PC-3 (cell line): ENCODE measurements around the gene MTIF3. TPM values are rescaled to one million over a fixed set of nuclear protein-coding genes. Genes with fewer than 3 reads are reported as not detected.

Experiments used
- ATAC-seq: fragments of 200-7000 bp; cut with Tn5 transposase; 2 replicates; pipeline ENCODE4 v1.9.1; 2020; ENCODE audit warnings: mild to moderate bottlenecking, moderate library complexity
- BruUV-seq: library from RNA; stranded (reverse); fragments of 400-500 nt; replicated peaks from 2 replicates; lab custom pipeline; 2021; lab: Mats Ljungman, UMichigan
- CTCF ChIA-PET: fragments of 300-600 bp; sonication (Branson Sonifier 250); formaldehyde crosslinking; loops from one replicate; lab custom pipeline; 2022; ENCODE audit warnings: antibody characterized with exemption; lab: Charles Lee
- POLR2A ChIA-PET: fragments of 300-600 bp; sonication (Branson Sonifier 250); formaldehyde crosslinking; loops from one replicate; lab custom pipeline; 2022; ENCODE audit warnings: antibody characterized with exemption; ENCODE audit not compliant: unreplicated experiment; lab: Charles Lee
- DNase-seq: peaks from one replicate; pipeline ENCODE4 v3.0.0-alpha.2; 2015
- H2AFZ ChIP-seq: fragments of 300-600 bp; sonication (generic); 2 replicates; pipeline ENCODE4 v1.6.0; 2016; ENCODE audit warnings: antibody characterized with exemption, low read length
- H3F3A ChIP-seq: fragments of 300-600 bp; sonication (generic); one replicate; pipeline ENCODE4 v1.6.0; 2017; ENCODE audit warnings: antibody characterized with exemption, low read length, control low read depth, mild to moderate bottlenecking; ENCODE audit not compliant: unreplicated experiment
- H3K27ac ChIP-seq: fragments of 300-600 bp; sonication (generic); 2 replicates; pipeline ENCODE4 v1.5.1; 2016; ENCODE audit warnings: mild to moderate bottlenecking, low read length
- H3K27me3 ChIP-seq: fragments of 300-600 bp; sonication (generic); 2 replicates; pipeline ENCODE4 v1.6.1; 2016; ENCODE audit warnings: low read length, mixed read lengths
- H3K36me3 ChIP-seq: fragments of 300-600 bp; sonication (generic); 2 replicates; pipeline ENCODE4 v1.6.1; 2016; ENCODE audit warnings: low read depth, mixed run types, low read length, mixed read lengths
- H3K4me1 ChIP-seq: fragments of 300-600 bp; sonication (generic); 2 replicates; pipeline ENCODE4 v1.5.1; 2016; ENCODE audit warnings: low read length; ENCODE audit not compliant: insufficient read depth
- H3K4me2 ChIP-seq: fragments of 300-600 bp; sonication (generic); 2 replicates; pipeline ENCODE4 v1.6.0; 2016; ENCODE audit warnings: low read length
- H3K4me3 ChIP-seq: fragments of 300-600 bp; sonication (generic); 2 replicates; pipeline ENCODE4 v1.5.1; 2016; ENCODE audit warnings: mild to moderate bottlenecking, low read length, mixed read lengths
- H3K79me2 ChIP-seq: fragments of 300-600 bp; sonication (generic); 2 replicates; pipeline ENCODE4 v1.6.1; 2017; ENCODE audit warnings: low read length, mixed read lengths
- H3K9ac ChIP-seq: fragments of 300-600 bp; sonication (generic); 2 replicates; pipeline ENCODE4 v1.6.0; 2016; ENCODE audit warnings: mild to moderate bottlenecking, low read length
- H3K9me2 ChIP-seq: fragments of 300-600 bp; sonication (generic); replicated peaks from 2 replicates; pipeline ENCODE4 v1.6.1; 2016; ENCODE audit warnings: mixed run types, low read length, mixed read lengths
- H3K9me3 ChIP-seq: fragments of 300-600 bp; sonication (generic); 2 replicates; pipeline ENCODE4 v1.6.1; 2016; ENCODE audit warnings: low read length, mixed read lengths
- H4K20me1 ChIP-seq: fragments of 300-600 bp; sonication (generic); 2 replicates; pipeline ENCODE4 v1.6.1; 2016; ENCODE audit warnings: low read length, mixed read lengths
- EZH2 ChIP-seq: fragments of 300-600 bp; sonication (generic); IDR thresholded peaks from one replicate; pipeline ENCODE4 v1.6.1; 2017; ENCODE audit warnings: antibody characterized with exemption, mild to moderate bottlenecking, low read length; ENCODE audit not compliant: unreplicated experiment
- EZH2phosphoT487 ChIP-seq: fragments of 300-600 bp; sonication (generic); IDR thresholded peaks from 2 replicates; pipeline ENCODE4 v1.6.1; 2018; ENCODE audit warnings: mild to moderate bottlenecking, antibody characterized with exemption, low read length, borderline replicate concordance
- intact Hi-C: fragments of 100-400 bp; cut with micrococcal nuclease; formaldehyde crosslinking; loops from 2 replicates; pipeline ENCODE4 v1.9.0; 2023
- total RNA-seq: library from RNA; depleted of rRNA; stranded (reverse); fragments of >200 nt; gene quantifications from 2 replicates; pipeline ENCODE4 v1.2.3, GENCODE V29; 2014
- TF ChIP-seq, protein P1 (sequence below): fragments of 300-600 bp; sonication (generic); conservative IDR thresholded peaks from 2 replicates; pipeline ENCODE4 v1.5.1; 2017; ENCODE audit warnings: antibody characterized with exemption, low read depth, mild to moderate bottlenecking, low read length

The MTIF3 gene
- total RNA-seq, 1 experiment from 2014 or later, result 43.9 TPM

DNA sequence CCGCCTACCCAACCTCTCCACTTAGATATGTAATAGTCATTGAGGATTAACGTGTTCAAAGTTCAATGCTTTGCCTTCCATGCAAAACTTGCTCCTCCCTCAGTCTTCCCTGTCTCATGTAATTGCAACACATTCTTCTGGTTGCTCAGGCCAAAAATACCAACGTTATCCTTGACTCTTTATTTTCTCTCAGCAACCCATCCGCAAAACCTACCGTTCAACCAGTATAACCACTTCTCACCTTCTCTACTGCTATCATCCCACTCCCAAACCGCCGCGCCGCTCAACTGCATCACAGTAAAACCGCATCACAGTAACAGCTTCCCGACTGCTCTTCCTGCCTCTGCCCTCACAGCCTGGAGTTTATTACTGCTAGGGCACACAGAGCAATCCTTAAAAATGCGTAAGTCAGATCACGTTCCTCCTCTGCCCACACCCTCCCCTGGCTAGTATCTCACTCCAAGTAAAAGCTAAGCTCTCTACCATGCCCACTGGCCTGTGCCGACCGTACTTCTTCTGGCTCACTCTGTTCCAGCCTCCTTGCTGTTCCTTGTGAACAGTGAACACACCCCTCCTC, 8.2 kb downstream of the MTIF3 start:
- H3K36me3 ChIP-seq, result no peaks in the 10 kb centered on the region
- intact Hi-C loops, result no loop called here
- no peaks in the 10 kb centered on the region for H3F3A ChIP-seq
- no peaks in the 10 kb centered on the region for H3K27me3 ChIP-seq
- ChIA-PET CTCF (no interaction called here), POLR2A (no interaction called here)
- no peak overlapping the region for H2AFZ ChIP-seq
- H4K20me1 ChIP-seq, result no peaks in the 10 kb centered on the region
- ATAC-seq, result no peak
- no peak for DNase-seq
- TF ChIP-seq, protein P1, sequence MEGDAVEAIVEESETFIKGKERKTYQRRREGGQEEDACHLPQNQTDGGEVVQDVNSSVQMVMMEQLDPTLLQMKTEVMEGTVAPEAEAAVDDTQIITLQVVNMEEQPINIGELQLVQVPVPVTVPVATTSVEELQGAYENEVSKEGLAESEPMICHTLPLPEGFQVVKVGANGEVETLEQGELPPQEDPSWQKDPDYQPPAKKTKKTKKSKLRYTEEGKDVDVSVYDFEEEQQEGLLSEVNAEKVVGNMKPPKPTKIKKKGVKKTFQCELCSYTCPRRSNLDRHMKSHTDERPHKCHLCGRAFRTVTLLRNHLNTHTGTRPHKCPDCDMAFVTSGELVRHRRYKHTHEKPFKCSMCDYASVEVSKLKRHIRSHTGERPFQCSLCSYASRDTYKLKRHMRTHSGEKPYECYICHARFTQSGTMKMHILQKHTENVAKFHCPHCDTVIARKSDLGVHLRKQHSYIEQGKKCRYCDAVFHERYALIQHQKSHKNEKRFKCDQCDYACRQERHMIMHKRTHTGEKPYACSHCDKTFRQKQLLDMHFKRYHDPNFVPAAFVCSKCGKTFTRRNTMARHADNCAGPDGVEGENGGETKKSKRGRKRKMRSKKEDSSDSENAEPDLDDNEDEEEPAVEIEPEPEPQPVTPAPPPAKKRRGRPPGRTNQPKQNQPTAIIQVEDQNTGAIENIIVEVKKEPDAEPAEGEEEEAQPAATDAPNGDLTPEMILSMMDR, result no peak
- no peak for TF ChIP-seq EZH2
- no peak for TF ChIP-seq EZH2phosphoT487
- no peaks in the 10 kb centered on the region for H3K9me2 ChIP-seq
- H3K9me3 ChIP-seq, result no peaks in the 10 kb centered on the region
- H3K4me1 ChIP-seq, result no peaks in the 10 kb centered on the region
- H3K79me2 ChIP-seq, result peaks cover 23% of the 10 kb centered on the region
- H3K27ac ChIP-seq, result no peak overlapping the region
- H3K4me3 ChIP-seq, result no peak overlapping the region
- no peak overlapping the region for H3K9ac ChIP-seq
- BruUV-seq, result no TSS peak
- no peak overlapping the region for H3K4me2 ChIP-seq

DNA sequence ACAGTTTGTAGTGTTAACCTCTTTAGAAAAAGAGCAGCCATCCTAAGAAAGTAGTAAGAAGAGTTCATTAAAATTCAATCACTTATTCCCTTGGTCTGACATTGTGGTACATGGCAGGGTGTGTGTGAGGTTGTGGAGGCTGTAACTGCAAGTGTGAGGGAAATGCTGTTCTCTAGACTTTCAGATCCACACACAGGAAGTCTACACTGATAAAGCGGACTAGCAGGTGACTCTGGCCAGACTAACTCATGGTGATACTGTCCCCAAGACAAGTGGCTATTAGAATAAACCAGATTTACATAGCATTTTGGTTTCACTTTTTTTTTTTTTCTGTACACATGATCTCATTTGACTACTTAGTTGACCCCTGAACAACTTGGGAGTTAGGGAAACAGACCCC, 10.0 kb downstream of the MTIF3 start:
- no peaks in the 10 kb centered on the region for H3K4me1 ChIP-seq
- ChIA-PET CTCF (no interaction called here), POLR2A (no interaction called here)
- ATAC-seq (no peak), DNase-seq (no peak)
- no peak overlapping the region for H3K9ac ChIP-seq
- H3K4me3 ChIP-seq, result no peak overlapping the region
- H3K36me3 ChIP-seq, result peaks cover 10% of the 10 kb centered on the region; the same call in 1 of the 2 replicates
- no peaks in the 10 kb centered on the region for H3F3A ChIP-seq
- no TSS peak for BruUV-seq
- H3K27me3 ChIP-seq, result no peaks in the 10 kb centered on the region
- no peaks in the 10 kb centered on the region for H3K9me2 ChIP-seq
- TF ChIP-seq EZH2phosphoT487 (no peak), EZH2 (no peak)
- TF ChIP-seq, protein P1, result no peak
- no peak overlapping the region for H2AFZ ChIP-seq
- H3K27ac ChIP-seq, result no peak overlapping the region
- H3K4me2 ChIP-seq, result no peak overlapping the region
- no peaks in the 10 kb centered on the region for H4K20me1 ChIP-seq
- intact Hi-C loops, result no loop called here
- H3K9me3 ChIP-seq, result no peaks in the 10 kb centered on the region
- H3K79me2 ChIP-seq, result peaks cover 10% of the 10 kb centered on the region

DNA sequence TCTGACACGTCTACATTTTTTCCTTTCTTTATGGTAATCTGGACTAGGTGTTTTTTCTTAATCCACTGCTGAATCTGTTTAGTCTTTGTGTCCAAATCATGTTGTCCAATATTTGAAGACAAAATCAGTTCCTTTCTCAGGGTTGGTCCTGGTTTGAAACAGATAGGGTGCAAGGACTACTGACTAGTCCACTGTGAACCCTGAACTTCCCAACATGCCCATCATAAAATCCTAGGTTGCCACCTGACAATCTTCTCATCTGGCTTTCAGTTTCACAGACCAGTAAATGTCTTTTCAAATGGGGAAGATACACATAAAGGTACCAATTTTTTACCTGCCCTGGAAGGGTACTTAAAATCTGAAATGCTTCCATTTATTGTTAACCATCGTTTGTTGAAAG, 13.2 kb downstream of the MTIF3 start:
- Histone ChIP-seq H3F3A (no peaks in the 10 kb centered on the region), H4K20me1 (no peaks in the 10 kb centered on the region), H3K27ac (no peak overlapping the region), H3K79me2 (no peaks in the 10 kb centered on the region), H3K9ac (no peak overlapping the region), H2AFZ (no peak overlapping the region), H3K36me3 (peaks cover 28% of the 10 kb centered on the region; the same call in 1 of the 2 replicates), H3K4me1 (no peaks in the 10 kb centered on the region), H3K4me2 (no peak overlapping the region), H3K9me2 (no peaks in the 10 kb centered on the region), H3K9me3 (no peaks in the 10 kb centered on the region), H3K27me3 (no peaks in the 10 kb centered on the region), H3K4me3 (no peak overlapping the region)
- DNase-seq (no peak), ATAC-seq (no peak)
- CTCF ChIA-PET, result no interaction called here
- POLR2A ChIA-PET, result no interaction called here
- TF ChIP-seq, protein P1, result no peak
- TF ChIP-seq EZH2phosphoT487 (no peak), EZH2 (no peak)
- intact Hi-C loops, result no loop called here
- BruUV-seq, result no TSS peak
